NCI-H345 treated with DMSO at 0.1 percent for 48 hours (cell line): Measurements from ENCODE around the gene ZNF835.
"Not testable (repeated sequence)": the region's sequence is repeated elsewhere in the genome, so short reads cannot be mapped to it uniquely, and the experiment has no call there.

Experiments
- DNase-seq: peaks from one replicate; lab custom pipeline; 2025; ENCODE audit not compliant: unreplicated experiment; lab: John Stamatoyannopoulos, UW

ZNF835 gene

DNA sequence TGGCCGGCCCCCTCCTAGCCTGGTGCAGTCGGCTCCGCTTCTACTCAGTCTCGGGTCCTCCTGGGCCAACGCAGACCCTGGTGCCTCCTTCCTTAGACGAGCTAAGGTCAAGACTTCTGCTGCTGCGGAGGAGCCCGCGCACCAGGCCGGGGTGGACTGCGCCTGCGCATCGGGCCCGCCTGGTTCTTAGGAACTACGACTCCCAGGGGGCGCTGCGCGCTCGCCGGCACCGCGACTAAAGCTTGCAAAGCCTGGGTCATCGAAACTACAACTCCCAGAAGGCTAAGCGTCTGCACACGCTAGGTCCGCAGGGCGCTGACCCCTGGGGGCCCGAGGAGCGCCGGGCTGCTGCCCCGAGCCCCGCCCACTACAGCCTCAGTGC, at the start of gene ZNF835:
ZNF835 (minus strand) TSS at position 145 of the 382 bp plus-strand sequence. CDS start 6,559 bp downstream, outside the sequence.
- no peak for DNase-seq

DNA sequence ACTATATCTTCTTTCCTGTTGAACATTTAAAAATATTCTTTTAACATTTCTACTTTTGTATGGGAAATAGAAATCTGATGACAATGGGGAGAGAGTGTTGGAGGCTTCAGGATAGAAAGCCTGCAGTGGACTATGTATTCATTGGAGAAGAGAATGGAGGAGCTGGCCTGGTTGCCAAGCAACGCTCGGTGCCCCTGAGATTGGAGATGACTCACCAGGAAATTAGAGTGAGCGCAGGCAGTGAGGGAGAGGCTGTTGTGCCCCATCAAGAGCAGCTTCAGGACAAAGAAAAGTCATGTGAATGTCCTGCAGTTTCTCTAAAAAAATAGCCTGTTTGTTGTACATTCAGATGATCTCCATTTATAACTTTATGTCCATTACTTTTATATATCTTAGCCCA, 48.7 kb upstream of the ZNF835 start:
- DNase-seq: no peak

DNA sequence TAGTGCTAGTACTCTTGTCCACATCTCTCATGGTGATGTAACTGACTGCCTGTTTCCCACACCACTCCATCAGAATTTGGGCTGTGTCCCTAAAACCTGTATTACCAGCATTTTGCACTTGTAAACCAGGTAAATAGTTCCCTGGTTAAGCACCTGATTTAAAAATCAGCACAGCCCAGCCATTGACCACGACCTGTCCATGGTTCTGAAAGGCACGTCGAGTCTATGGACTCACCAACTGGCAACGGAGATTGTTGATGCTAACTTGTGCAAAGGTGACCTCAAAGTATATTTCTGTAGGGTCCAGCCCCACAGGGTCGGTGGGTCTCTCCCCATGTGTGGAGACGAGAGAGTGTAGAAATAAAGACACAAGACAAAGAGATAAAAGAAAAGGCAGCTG, 46.7 kb upstream of the ZNF835 start:
- DNase-seq: no peak

DNA sequence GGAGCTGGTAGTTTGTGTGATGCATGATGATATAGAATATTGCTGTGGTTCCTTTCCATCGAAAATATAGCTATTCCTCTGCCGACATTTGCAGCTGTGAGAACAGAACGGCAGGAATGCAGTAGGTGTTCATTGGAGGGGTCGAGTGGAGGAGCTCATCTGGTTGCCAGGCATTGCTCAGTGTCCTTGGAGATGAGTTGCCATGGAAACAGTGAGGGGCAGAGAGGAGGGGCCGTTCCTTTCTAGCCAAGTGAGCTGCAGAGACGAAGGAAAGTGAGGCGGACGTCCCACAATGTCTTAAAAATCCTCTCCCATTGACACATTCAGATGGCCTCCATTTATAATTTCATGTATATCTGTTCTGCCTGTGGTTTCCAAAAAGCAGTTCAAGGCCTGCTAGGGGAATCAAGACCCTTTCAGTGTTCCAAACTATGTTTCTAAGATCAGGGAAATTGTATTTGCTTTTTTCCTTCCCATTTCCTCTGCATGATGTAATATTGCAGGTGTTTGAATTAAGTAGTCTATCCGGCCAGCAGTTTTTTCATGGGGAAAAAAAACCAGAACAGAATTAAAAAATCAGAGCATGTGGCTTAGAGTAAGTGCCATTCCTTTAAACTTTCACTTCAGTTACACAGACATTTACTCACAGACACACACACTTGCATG, 41.2 kb upstream of the ZNF835 start:
- no peak for DNase-seq

DNA sequence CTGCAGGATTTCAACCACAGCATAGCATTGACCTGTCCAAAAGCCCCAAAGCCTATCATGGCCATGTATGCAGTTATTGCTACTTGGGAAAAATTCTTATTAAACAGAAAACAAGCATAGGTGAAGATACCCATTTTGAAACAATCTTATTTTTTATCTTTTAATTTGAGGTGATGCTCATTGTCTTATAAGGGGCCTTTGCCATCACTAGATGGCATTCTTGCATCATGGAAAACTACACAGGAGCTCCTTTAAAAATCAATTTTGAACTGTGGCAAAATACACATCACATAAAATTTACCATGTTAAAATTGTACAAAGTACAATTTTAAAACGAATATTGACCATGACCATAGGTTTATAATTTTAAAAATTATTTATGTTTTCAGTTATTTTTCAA, 38.9 kb upstream of the ZNF835 start:
- no peak for DNase-seq

DNA sequence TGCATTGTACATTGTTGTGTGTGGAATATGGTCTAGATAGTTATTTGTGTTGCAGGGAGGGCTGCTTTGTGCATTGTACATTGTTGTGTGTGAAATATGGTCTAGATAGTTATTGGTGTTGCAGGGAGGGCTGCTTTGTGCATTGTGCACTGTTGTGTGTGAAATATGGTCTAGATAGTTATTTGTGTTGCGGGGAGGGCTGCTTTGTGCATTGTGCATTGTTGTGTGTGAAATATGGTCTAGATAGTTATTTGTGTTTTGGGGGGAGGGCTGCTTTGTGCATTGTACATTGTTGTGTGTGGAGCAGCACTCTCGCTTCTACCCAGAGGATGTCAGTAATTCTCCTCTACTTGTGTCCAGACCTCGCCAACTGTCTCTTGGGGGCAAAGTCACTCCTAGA, 36.3 kb upstream of the ZNF835 start:
- DNase-seq: no peak

DNA sequence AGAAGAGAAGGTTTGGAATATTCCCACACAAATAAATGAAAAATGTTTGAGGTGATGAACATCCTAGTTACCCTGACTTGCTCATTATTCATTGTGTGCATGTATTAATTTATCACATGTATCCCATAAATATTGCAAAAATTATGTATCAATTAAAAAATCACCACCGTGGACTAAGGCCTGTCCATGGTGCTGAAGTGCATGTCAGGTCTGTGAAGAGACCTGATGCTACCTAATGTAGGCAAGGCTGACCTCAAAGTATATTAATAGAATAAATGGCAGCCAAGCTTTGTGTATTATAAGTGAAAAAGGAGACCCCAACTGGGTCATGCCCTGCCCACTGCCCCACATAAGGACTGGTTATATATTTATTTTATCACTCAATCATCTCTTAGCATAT, 34.4 kb upstream of the ZNF835 start:
- no peak for DNase-seq

DNA sequence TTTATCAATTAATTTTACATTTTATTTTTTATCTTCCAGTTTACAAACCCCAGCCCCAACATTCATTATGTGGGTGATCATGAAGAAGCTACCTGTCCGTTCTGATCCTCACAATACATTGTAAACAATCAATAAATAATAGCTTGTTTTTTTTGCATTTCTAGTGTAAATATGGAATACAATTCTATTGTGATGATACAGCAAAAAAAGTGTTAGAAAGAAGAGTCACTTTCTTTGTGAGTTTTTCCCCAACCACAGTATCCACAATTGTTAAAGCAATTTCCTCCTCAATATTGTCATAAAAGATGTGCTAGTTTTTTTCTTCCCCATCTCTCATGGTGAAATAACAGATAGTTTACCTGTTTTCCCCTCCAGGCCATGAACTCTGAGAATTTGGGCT, 30.3 kb upstream of the ZNF835 start:
- DNase-seq: no peak

DNA sequence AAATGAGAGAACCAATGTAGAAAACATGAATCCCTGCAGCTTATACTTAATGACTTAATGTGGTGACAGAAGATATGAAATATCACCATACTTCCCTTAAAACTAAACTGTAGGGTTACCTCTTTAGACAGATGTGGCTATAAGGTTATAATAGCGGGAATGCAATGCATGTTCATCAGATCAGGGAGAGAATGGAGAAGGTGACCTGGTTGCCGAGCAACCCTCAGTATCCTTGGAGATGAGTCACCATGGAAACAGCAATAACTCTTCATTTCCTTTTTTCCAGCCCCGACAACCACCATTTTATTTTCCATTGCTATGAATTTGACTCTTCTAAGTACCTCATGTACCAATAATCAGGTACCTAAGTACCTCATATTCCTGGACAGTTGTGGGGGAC, 28.0 kb upstream of the ZNF835 start:
- DNase-seq: no peak

DNA sequence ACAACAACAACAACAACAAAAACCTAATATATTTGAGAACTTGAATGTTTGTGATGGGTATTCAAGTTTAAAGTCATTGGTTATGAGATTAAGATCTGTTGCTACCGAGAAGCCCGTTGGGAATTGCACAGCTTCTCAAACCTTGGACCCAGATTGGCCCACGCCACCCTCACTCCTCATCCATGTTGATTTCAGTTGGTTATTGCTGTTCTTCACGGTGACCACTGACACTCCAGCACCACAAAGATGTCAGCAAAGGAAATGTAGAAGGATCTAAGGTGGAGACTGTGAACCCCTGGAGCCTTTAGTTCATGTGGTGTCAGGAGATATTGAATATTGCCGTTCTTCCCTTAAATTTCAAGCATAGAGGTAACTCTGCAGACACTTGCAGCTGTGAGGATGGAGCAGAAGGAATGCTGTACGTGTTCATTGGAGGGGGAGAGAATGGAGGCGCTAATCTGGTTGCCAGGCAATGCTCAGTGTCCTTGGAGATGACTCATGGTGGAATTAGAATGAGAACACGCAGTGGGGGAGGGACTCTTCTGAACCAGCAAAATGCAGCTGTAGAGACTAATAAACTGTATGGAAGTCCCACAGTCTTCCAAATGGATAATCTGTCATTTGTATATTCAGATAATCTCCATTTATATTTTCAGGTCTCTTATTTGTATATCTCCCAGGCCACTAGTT, 20.8 kb upstream of the ZNF835 start:
- no peak for DNase-seq

DNA sequence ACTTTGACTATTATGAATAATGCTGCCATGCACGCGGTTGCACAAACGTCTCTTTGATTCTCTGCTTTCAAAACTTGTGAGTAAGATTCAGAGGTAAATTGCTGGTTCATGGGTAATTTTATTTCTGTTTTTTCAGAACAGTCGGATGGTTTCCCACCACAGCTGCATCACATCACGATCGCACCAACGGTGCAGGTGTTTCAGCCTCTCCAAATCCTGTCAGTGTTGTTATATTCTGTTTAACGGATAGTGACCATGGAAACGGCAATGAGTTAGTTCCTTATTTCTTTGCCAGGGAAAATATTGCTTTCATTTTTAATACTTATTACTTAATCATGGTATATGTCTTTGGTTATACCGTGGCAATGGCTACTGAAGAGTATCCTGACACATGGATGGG, 19.1 kb upstream of the ZNF835 start:
- no peak for DNase-seq

DNA sequence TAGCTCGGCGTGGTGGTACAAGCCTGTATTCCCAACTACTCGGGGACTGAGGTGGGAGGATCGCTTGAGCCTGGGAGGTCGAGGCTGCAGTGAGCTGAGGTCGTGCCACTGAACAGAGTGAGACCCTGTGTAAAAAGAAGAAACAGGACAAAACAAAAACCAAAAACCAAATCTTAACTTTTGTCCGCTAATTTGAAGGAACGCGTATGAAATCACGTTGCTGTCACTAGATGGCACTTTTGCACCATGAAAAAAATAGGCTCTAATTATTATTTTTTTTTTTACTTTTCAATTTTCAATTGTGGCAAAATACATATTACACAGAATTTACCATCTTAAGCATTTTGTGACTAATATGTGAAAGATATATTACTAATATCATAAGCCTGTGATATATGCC, 17.6 kb upstream of the ZNF835 start:
- no peak for DNase-seq

DNA sequence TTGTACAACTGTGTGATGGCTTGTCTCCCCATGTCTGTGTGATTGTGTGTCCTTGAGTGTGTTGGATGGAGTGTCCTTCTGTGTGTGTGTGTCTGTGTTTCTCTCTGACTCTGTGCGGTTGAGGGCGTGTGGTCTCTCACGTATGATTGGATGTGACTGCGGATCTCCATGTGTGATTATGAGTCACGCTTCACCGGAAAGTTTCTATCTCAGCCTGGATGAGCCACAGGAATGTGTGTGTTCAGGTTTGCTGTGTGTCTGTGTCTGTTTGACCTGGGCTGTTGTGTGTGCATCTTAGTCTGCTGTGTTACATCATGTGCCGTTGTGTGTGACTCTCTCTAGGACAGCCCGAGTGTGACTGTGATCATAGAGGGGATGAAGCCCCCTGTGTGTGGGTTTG, 15.5 kb upstream of the ZNF835 start:
- no peak for DNase-seq

DNA sequence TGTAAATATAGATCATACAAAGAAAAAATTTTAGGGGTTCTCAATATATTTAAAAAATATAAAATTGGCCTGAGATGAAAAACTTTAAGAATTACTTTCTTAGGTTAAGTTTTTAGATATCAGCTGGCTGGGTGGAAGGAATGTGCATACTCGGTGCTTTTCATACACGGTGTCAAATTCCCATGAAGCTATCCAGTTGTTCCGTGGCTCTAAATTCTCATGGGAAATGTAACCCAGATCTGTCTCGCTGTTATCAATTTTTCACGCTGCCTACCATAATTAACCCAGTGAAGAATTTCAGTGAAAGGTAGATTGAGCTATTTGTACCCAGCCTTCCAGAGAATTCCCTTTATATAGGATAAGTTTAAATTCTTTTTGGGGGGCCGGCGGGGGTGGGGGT, 11.6 kb upstream of the ZNF835 start:
- DNase-seq: no peak

DNA sequence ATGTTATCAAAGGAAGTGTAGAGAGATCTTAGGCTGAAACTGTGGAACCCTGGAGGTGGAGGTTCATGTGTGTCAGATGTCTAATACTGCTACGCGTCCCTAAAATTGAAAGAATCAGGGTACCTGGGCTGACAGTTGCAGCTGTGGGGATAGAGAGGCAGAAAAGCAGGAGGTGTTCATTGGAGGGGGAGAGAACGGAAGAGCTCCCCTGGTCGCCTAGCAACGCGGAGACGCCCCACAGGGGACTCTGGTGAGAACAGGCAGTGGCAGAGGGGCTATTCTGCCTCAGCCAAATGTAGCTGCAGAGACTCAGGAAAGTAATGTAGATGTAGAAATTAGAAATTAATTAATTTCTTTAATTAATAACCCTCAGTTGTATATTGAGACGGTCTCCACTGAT, 10.1 kb upstream of the ZNF835 start:
- DNase-seq: no peak

DNA sequence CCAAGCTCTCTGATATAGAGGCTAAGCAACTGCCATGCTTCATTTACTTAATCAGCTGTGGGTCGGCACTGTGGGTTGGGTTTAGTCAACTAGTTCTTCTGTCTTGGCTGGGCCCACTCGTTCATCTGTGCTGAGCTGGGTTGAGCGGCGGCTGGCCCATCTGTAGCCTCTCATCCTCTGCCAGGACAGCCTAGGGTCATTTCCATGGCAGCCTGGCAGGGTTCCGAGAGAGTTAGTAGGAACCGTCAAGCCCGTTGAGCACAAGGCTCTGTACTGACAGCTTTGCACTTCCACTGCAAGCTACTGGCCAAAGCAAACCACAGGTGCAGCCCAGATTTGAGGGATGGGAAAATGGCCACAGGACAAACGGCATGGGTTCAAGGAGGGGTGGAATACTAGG, 6.6 kb upstream of the ZNF835 start:
- no peak for DNase-seq

DNA sequence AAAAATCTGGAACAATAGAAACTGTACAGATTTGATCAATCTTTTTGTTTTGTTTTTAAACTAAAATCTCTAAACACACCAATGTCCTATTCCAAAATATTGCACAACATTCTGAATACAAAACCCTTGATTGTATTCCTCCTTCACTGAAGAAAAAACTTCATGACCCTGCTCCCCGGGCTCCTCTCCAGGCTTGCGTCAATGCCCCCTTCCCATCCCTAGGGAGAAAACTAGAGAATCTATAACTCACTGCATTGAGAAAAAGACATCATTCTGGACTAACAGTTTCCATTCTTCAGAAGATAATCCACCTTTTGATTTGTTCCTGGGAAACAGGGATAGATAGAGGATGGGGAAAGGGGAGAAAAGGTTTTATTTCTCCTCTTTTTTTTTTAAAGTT, 1.1 kb upstream of the ZNF835 start:
- DNase-seq: not testable (repeated sequence)

DNA sequence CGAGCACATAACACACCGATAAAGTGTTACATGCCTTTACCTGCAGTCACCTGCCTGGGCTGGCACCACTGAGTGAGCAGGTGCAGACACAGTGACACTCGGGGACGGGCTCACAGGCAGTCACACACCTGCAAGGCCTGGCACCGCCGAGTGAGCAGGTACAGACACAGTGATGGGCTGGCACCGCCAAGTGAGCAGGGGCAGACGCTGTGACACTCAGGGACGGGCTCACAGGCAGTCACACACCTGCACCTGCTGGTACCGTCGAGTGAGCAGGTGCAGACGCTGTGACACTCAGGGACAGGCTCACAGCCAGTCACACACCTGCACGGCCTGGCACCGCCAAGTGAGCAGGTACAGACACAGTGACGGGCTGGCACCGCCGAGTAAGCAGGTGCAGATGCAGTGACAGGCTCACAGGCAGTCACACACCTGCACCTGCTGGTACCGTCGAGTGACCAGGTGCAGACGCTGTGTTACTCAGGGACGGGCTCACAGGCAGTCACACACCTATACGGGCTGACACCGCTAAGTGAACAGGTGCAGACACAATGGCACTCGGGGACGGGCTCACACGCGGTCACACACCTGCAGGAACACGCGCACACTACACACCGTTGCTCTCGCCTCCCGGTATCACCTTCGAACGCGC, 470 bp downstream of the ZNF835 start:
- DNase-seq: no peak

DNA sequence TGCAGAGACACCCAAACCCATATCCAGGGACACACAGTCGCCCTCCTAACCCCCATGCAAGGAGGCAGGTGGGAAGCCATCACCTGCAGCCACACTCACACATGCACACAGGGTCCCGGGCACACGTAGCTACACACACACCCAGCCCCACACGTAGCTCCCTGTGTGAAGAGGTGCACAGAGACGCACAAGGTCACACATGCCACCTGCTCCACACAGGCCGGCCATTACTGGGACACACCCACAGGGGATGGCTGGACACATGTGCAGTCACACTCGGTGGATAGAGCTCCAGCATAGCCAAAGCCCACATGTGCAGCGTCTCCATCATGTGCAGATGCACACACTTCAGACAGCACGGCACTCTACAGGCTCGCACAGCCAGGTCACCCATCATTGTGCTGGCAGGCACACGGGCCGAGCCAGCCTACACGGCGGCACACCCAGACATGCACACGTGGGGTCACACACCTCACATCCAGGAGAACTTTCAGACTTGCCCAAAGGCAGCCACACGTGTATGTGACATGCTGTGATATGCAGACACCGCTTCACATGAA, 1.1 kb downstream of the ZNF835 start:
- DNase-seq: no peak

DNA sequence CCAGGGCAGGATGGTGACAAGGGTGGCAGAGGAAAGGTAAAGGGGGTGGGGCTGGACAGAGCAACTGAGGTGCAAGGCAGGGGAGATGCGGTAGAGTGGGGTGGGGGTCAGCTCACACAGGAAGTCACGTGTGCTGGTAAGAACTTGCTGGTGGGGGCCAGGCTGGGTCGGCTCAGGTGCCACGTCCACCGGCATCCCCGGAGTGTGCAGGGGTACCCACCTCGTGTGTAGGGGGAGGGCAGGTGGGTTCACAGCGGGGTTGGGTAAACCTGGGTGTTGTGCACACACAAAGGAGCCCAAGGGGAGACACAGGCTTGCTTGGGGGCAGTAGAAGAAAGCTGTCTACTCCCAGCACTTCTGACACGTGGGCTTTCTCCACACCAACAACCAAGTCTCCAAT, 2.9 kb downstream of the ZNF835 start:
- DNase-seq: no peak

DNA sequence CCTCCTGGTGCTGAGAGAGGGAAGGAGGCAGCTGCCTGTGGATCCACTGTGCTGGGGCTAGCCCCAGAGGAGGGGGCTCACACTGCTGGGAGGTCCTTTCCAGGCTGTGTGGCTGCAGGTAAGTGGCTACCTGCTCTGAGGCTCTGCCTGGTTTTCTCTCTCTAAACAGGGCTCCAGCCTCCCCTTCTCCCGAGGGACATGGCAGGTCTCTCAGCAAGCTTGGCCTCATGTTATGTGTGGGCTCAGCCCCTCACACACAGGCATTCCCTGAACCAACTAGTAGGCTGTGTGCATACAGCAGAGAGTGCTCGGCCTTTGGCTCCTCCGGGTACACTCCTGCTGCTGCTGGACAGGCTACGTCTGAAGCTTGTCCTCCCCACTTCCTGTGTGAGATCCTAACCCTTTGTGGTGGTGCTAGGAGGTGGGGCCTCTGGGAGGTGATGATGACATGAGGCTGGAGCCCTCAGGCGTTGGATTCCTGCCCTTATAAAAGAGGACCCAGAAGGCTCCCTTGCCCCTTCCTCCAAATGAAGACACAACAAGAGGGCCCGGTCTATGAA, 4.2 kb downstream of the ZNF835 start:
- DNase-seq: no peak

DNA sequence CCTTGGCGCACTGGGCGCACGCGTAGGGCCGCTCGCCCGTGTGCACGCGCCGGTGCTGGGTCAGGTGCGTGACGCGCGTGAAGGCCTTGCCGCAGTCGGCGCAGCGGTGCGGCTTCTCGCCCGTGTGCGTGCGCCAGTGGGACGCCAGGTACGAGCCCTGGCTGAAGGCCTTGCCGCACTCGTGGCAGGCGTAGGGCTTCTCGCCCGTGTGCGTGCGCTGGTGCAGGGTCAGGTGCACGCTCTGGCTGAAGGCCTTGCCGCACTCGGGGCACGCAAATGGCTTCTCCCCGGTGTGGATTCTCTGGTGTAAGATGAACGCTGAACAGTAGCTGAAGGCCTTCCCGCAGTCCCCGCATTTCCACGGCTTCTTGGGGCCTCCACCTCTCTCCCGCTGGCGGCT, 7.0 kb downstream of the ZNF835 start:
- no peak for DNase-seq
